LHCN-M2 (cell line): Measurements from ENCODE around the gene EPS15. TPM values are rescaled to one million over a fixed set of nuclear protein-coding genes. Genes with fewer than 3 reads are reported as not detected.
"Not testable (repeated sequence)": the region's sequence is repeated elsewhere in the genome, so short reads cannot be mapped to it uniquely, and the experiment has no call there.

Source experiments
- DNase-seq: peaks from one replicate; pipeline ENCODE4 v3.0.0-alpha.2; 2012; ENCODE audit warnings: low read depth
- total RNA-seq: library from RNA; depleted of rRNA; stranded (reverse); fragments of >200 nt; gene quantifications from 2 replicates; pipeline ENCODE4 v1.2.3, GENCODE V29; 2014

The EPS15 gene
- total RNA-seq, 1 experiment from 2014 or later, result 27.5 TPM

GRCh38 chr1:51386259-51386658 is 132.8 kb downstream of the EPS15 start:
- not testable (repeated sequence) for DNase-seq

GRCh38 chr1:51385776-51386175 is 133.3 kb downstream of the EPS15 start:
- no peak for DNase-seq

- DNase-seq, result no peak
Measured at GRCh38 chr1:51381964-51382363, 137.1 kb downstream of the EPS15 start.

GRCh38 chr1:51380936-51381335 is 138.1 kb downstream of the EPS15 start:
- DNase-seq, result no peak

GRCh38 chr1:51378871-51379270 is 140.2 kb downstream of the EPS15 start:
- no peak for DNase-seq

- DNase-seq, result no peak
Measured at GRCh38 chr1:51373898-51374297, 145.2 kb downstream of the EPS15 start.

- DNase-seq, result peak; percentile 4
Measured at GRCh38 chr1:51372561-51372960, 146.5 kb downstream of the EPS15 start.

GRCh38 chr1:51369171-51369570 is 149.9 kb downstream of the EPS15 start:
- DNase-seq, result no peak

- DNase-seq, result no peak
Measured at GRCh38 chr1:51365774-51366173, 153.3 kb downstream of the EPS15 start.

- DNase-seq, result no peak
Measured at GRCh38 chr1:51359879-51360278, 159.2 kb downstream of the EPS15 start.

GRCh38 chr1:51355382-51355781 is 163.7 kb downstream of the EPS15 start:
- no peak for DNase-seq

- DNase-seq, result no peak
Measured at GRCh38 chr1:51354416-51354815, 164.7 kb downstream of the EPS15 start.

GRCh38 chr1:51351907-51352306 is 167.2 kb downstream of the EPS15 start:
- no peak for DNase-seq

GRCh38 chr1:51349862-51350261 is 169.2 kb downstream of the EPS15 start:
- no peak for DNase-seq

GRCh38 chr1:51348147-51348527 is 170.9 kb downstream of the EPS15 start:
- DNase-seq, result no peak

GRCh38 chr1:51347398-51348146 is 171.5 kb downstream of the EPS15 start:
- no peak for DNase-seq

GRCh38 chr1:51346086-51346942 is 172.8 kb downstream of the EPS15 start:
- DNase-seq, result no peak

- no peak for DNase-seq
Measured at GRCh38 chr1:51345300-51345687, 173.8 kb downstream of the EPS15 start.

GRCh38 chr1:51344602-51345299 is 174.3 kb downstream of the EPS15 start:
- no peak for DNase-seq

GRCh38 chr1:51344276-51344601 is 174.8 kb downstream of the EPS15 start:
- no peak for DNase-seq

GRCh38 chr1:51343624-51344023 is 175.4 kb downstream of the EPS15 start:
- no peak for DNase-seq

GRCh38 chr1:51342591-51343206 is 176.4 kb downstream of the EPS15 start:
- DNase-seq, result no peak
